HG03571 (cell line): ENCODE results near the gene UBR3.

Experiments used
- ATAC-seq: cut with Tn5 transposase; IDR thresholded peaks from one replicate; pipeline ENCODE4 v1.9.1; 2021; ENCODE audit not compliant: unreplicated experiment

UBR3 gene

DNA sequence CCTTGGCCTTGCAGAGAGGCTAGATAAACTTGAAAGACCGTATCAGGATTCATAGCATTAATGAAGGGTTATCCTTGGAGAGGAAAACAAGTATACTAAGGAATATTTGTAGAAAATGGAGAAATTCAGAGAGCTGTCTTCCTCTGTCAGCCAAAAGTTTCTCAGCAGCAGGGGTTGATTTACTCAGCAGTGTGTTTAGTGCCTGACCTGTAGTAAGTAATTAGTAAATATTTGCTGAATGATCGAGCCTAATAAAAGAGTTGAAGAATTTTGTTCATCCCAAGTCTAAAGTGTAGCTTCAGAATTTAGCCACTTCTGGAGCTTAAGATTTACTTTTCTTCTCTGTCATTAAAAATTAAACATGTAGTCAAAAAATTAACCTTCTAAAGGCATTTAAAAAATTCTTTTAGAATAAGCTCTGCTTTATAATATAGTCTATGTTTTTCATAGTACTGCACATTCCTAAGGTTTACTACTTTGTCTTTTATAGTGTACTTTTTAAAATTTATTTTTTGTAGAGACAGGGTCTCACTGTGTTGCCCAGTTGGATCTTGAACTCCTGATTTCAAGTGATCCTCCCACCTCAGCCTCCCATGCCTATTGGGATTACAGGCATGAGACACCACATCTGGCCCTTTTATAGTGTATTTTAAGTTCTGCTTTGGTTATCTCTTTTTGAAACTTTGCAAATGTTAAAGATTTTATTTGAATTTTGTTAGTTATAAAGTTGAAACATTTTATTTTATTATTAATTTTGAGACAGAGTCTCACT lies 212.3 kb downstream of the UBR3 start:
- no peak for ATAC-seq

DNA sequence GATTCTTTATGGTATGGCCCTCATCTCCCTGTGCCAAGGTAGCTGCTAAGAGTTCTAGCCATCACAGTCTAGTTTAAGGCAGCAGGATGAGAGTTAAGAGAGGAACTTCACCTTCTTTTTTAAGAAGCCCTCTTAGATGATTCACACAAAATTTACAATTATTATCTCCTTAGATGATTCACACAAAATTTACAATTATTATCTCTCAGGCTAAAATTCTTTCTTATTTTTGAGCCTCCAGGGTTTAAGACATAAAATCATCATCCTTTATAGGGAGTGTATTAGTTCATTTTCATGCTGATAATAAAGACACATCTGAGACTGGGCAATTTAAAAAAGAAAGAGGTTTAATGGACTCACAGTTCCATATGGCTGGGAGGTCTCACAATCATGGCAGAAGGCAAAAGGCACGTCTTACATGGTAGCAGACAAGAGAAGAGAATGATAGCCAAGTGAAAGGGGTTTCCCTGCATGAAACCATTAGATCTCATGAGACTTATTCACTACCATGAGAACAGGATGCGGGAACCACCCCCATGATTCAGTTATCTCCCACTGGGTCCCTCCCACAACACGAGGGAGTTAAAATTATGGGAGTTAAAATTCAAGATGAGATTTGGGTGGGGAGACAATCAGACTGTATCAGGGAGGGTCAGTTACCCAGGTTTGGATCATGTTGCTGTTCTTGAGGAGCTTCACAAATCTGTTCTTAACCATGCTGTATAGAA lies 217.7 kb downstream of the UBR3 start:
- ATAC-seq = no peak

DNA sequence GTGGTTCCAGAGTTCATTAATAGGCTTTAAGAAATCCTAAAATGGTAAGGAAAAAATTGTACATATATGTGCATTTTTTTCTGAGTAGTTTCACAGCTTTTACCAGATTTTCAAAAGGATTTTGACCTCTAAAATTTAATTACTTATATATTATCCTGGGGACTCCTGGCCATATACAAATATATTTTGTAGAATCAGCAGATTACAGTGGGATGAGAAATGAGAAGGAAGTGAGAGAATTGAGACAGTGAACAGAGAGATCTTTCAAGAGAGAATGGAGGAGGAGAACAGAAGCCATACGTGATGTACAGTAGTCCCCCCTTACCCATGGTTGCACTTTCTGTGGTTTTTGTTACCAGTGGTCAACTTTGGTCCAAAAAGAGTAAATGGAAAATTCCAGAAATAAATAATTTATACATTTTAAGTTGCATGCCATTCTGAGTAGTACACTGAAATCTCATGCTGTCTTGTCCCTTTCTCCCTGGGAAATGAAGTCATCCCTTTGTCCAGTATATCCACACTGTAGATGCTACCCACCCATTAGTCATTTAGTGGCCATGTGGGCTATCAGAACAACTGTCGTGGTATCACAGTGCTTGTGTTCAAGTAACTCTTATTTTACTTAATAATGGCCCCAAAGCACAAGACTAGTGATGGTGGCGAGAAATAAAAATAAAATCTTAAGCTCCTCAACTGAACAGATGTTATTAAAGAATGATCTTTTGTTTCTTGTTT lies 220.2 kb downstream of the UBR3 start:
- ATAC-seq = no peak

DNA sequence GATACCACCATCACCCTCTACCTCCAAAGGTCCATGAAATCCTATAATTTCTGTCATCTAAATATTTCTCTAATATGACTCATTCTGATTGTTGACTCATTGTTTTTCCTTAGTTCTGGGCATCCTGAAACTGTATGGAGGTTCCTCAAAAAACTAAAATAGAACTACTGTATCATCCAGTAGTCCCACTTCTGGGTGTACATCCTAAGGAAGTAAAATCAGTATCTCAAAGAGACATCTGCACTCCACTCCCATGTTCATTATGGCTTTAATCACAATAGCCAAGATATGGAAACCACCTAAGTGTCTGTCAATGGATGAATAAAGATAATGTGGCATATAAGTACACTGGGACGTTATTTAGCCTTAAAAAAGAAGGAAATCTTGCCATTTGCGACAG lies 224.9 kb downstream of the UBR3 start:
- no peak for ATAC-seq

DNA sequence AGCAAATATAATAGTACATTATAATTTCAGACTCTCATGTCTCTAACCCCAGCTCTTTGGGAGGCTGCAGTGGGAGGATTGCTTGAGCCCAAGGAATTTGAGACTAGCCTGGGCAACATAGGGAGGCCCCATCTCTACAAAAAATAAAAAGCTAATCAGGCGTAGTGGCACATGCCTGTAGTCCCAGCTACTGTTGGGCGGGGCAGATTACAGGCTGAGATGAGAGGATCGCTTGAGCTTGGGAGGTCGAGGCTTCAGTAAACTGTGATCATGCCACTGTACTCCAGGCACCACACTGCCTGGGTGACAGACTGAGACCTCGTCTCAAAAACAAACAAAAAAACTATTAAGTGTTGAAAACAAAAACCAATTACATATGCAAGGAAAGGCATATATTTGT lies 227.7 kb downstream of the UBR3 start:
- no peak for ATAC-seq

DNA sequence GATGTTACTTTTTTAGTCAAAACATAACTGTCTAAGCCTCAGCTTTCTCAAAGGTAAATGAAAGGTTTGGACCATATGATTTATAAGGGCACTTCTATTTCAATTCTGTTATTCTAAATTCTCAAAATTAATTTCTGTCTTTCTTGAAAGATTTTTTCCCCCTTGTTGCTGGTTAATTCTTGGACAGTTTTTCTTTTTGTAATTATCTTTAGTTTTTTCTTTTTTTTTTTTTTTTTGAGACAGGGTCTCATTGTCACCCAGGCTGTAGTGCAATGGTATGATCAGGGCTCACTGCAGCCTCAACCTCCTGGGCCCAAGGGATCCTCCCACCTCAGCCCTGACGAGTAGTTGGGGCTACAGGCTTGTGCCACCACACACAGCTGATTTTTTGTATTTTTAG lies 229.6 kb downstream of the UBR3 start:
- no peak for ATAC-seq

DNA sequence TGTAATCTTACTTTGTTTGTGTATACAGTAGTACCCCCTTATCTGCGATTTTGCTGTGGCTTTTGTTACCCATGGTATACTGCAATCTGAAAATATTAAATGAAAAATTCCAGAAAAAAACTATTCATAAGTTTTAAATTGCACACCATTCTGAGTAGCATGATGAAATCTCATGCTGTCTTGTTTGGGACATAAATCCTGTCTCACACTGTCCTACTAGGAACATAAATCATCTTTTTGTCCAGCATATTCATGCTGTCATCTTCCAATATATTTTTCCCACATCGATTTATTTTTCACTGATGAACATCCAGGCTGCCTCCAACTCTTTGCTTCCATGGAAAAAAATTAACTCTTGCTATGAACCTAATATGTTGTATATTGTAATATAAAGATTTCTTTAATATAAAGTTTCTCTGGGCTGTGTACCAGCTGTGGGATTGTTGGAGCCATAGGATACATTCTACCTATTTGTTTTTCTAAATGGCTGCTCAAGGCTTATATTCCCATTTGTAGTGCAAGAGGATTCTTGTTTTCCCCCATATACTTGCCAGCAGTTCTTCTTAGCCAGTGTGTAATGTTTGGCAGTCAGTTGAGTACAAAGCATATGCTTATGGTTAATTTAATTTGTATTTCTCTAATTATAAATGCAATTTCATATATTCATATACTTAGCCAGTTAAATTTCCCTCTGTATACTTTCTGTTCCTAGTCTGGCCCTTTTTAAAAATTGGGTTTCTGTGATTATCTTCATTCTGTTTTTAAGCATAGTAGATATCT lies 236.4 kb downstream of the UBR3 start:
- no peak for ATAC-seq

DNA sequence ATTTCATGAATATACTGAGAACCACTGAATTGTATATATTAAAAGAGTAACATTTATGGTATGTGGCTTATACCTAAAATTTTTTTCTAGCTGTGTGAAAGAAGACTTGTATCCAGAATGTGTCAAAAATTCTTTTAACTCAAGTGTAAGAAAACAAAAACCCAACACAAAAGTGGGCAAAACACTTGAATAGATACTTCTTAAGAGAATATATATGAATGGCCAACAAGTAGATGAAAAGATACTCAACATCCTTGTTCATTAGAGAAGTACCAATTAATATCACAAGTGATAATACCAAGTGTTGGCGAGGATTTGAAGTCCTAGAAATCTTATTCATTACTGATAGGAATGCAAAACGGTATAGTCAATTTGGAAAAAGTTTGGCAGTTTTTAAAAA lies 243.5 kb downstream of the UBR3 start:
- ATAC-seq = no peak

DNA sequence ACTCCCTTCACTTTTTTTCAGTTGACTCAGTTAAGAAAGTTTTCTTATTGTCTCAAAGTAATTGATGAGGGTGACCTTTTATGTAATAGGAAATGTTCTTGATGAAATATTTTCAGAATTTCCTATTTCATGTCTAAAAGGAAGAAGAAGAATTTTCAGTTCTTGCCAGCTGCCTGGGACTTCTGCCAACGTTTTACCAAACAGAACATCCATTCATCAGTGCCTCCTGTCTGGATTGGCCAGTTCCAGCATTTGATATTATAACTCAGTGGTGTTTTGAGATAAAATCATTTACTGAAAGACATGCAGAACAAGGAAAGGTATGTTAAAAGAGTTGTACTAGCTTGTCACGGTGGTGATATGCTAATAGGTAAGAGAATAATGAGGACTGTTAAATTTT lies 246.0 kb downstream of the UBR3 start:
- ATAC-seq = no peak

DNA sequence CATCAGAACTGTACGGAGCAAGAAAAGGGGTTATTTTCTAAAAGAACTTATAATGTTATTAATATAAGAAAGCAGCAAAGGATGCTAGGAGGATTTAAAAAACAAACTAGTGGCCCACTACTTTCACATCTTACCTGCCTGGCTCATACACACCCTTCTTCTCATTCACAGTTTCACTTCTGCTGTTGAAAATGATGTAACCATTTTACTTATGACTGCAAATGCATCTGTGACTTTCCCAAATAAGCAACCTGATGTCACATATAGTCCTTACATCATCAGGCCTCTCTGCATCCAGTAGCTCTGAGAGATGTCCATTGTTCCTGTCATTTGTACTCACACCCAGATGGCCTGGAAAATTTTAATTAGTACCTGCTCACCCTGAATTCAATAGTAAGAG lies 248.9 kb downstream of the UBR3 start:
- no peak for ATAC-seq

DNA sequence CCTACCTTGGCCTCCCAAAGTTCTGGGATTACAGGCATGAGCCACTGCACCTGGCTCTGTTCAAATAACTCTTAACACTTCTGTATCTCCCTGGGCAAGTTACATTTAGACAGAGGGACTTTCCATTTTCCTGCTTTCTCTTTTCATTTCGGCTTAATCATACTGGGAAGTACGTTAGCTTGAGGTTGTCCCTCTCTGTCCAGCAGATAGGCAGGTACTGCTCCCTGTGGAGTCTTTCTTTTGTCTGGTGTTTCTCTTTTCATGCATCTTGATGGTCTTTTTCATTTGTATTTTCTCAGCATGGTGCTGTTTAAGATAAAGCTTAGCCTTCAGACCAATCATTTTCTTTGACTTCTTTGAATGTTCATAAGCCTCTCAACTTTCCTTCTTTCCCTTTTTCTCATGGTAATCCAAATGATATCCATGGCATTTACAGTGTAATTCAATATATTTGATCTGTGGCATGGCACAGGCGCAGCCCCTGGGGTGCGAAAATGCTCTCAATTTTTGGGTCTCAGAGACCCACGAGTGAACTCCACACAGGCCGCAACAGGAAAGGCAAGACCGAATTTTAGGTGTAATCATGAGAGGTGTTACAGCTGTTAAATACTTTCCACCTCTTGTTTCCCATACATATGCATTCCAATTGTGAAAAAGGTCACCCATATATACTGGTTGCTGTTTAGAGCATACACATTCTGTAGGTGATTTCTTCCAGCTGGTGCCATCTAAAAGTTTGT lies 250.7 kb downstream of the UBR3 start:
- no peak for ATAC-seq

DNA sequence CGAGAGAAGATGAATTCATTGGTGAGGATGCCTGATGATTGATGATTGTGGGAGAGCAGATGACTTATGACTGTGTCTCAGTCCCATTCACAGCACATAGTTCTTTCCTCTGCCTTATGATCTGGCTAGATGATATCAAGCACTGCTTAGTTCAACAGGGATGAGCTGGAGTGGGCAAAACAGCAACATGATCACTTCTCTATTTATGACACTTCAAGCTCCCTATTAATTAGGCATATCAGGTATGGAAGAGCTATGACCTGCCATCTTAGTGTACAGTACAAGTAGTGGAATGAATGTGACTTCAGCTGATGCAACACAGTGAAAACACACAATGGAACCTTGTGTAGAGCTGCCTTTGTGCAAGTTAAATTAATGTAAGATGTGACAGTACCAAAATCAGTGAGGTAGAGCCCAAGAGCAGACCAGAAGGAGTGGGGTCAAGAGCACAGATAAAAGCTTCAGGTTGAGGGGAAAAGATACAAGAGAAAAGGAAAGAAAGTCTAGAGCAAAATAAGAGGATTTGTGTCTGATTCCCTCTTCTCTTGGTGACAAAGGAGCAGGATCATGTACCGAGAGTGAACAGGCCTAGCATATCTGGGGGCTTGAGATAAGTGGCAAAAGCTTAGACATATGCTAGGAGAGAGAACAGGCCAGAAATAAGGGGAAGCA lies 257.7 kb downstream of the UBR3 start:
- no peak for ATAC-seq

DNA sequence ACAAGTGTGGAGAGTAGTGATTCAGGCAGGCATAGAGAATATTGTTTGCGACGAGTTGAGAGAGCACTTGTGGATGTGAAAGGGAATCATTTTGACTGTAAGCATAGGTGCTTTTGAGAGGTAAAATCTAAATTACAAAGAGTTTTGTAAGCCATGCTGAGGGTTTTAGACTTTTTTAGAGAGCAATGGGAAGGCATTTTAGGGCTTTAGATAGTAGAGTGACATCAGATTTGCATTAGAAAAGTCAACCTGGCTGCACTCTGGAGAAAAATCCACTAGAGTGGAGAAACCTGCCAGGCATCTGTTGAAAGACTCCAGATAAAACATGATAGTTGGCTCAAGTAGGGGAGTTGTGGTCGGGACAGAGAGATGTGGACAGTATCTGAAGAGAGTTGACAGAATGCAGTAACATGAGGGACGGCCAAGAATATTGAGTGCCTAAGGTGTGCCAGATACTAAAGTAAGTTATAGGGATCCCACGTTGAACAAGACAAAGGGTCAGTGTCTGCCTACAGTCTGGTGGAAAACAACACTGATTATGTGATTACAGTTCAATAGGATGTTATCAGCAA lies 258.9 kb downstream of the UBR3 start:
- no peak for ATAC-seq

DNA sequence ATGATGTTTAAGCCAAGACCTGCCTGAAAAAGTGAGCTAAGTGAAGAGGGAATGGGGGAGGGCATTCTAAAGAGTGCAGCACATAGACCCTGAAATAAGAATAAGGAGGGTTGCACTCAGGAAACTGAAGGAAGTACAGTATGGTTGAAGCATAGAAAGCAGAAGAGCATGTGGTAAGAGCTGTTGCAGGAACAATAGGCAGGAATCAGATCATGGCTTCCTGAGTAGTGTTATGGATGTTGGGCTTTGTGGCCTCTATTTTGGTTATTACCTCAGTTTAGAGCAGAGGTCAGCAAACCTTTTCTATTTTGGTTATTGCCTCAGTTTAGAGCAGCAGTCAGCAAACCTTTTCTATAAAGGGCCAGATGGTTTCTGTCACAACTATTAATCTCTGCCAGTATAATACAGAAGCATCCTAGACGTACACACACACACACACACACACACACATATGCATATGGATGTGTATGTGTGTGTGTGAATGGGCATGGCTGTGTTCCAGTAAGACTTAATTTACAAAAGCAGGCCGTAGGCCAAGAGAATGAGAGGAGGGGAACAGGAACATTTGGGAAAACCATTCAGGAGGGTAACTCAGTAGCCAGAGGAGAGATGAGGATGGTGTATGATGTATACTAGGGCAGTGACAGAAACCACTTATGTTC lies 259.6 kb downstream of the UBR3 start:
- ATAC-seq = no peak

DNA sequence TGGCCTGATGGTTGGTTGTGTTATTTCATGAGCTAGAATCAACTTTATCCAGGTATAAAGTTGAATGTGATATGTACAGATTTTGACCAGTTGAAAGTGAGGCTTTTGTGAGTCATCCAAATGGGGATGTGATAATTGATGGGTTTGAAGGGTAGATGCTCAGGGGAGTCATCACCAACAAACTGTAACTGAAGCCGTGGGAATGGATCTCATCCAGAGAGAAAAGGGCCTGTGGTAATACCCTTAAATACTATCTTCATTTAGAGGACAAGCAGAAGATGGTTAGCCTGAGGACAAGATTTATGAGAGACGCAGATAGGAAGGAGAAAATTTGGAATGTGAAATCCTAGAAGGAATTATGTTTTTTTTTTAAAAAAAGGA lies 260.1 kb downstream of the UBR3 start:
- no peak for ATAC-seq

DNA sequence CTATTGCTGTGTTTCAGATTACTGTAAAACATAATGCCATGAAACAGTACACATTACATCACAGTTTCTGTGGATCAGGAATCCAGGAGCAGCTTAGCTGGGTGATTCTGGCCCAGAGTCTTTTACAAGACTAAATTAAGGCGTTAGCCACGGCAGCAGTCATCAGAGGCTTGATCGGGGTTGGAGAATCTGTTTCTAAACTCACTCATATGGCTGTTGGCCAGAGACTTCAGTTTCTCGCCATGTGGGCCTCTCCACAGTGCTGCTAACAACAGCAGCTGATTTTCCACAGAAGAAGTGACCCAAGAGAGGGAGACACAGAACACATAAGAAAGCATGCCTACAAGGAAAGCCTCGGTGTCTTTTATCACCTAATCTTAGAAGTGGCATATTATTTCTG lies 261.5 kb downstream of the UBR3 start:
- ATAC-seq = no peak

DNA sequence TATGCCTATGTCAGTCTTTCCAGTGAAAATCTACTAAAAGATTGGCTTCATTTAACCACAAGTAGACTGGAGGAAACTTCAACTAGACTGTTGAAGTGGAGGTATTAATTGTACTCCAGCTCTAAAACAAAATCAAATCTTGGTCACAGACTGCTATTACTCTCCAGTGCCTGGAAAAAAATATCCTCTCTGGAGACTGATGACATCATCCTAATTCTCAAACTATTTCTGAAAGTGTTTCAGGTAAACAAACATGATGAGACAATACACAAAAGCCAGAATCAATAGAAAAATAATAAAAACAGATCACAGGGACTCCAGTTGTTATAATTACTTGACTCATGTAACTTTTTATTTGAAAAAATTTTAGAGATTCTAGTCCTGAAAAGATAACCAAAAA lies 263.0 kb downstream of the UBR3 start:
- no peak for ATAC-seq

DNA sequence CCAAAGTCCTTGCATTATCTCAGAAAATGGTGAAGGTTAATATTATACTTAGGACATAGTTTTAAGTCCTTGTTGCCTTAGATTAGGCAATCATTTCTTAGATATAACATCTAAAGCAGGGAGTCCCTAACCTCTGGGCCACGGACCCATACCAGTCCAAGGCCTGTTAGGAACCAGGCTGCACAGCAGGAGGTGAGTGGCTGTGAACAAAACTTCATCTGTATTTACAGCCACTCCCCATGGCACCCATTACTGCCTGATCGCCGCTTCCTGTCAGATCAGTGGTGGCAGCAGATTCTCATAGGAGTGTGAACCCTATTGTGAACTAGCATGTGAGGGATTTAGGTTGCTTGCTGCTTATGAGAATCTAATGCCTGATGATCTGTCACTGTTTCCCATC lies 264.2 kb downstream of the UBR3 start:
- no peak for ATAC-seq

DNA sequence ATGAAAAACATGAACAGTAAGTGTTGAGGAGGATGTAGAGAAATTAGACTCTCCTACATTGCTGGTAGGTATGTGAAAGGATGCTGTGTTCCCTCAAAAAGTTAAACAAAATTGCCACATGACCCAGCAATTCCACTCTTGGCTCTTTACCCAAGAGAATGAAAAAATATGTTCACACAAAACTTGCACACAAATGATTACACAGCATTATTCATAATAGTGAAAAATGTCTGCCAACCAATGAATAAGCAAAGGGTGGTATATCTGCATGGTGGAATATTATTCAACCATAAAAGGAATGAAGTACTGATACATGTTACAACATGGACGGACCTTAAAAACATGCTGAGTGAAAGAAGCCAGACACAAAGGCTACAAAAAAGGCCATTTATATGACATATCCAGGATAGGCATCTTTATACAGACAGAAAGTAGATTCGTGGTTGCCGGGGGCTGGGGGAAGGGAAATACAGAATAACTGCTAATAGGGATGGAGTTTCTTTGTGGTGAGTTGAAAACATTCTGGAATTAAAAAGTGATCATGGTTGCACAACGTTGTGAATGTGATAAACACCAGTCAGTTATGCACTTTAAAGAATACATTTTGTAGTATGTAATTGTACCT lies 265.3 kb downstream of the UBR3 start:
- ATAC-seq = no peak
